ENCODE data around the gene SEPTIN1. TPM values are rescaled to one million over a fixed set of nuclear protein-coding genes. Genes with fewer than 3 reads are reported as not detected.
A peak's percentile ranks its signal among the peaks of the same experiment; 100 is the strongest.

SEPTIN1 gene
- total and polyA plus RNA-seq, 2 of the 13 experiments (the other 11 are each of a cell fraction or from before 2014, with no cell fraction given) = 0.18 to 0.67 TPM

GRCh38 chr16:30381291-30382041 lies 895 bp downstream of the SEPTIN1 start (continued):
- 0 out of 2 replicates have a peak, but pooled peaks have one; percentile 9 for TF ChIP-seq FOXP4 (CRISPR knock-in tag; IDR thresholded peaks at IDR 0.05)

- Histone ChIP-seq H3K79me2 (ENCODE audit: insufficient read depth, low read length) (peaks cover 2% of the 10 kb centered on the region), H3K9ac (ENCODE audit: insufficient read depth, low read depth, low read length) (no peak overlapping the region), H3K4me2 (ENCODE audit: low read depth, low read length) (peak overlapping the region; percentile 54), H2AFZ (ENCODE audit: low read length) (no peak overlapping the region), H3K9me3 (ENCODE audit: low read length) (no peaks in the 10 kb centered on the region), H3K4me3 (replicated peaks in 1 of 3; ENCODE audit: insufficient read depth in 1 of 3, low read depth in 2 of 3, low read length in 3 of 3) (0 out of 6 replicates have a peak overlapping the region, but pooled peaks of 1 of the 3 experiments have one; percentile 27), H3K4me1 (ENCODE audit: insufficient read depth, low read length) (peaks cover 52% of the 10 kb centered on the region), H3K27me3 (ENCODE audit: control insufficient read depth in 1 of 2, insufficient read depth in 2 of 2, low read length in 2 of 2) (no peaks in the 10 kb centered on the region), H3K27ac (ENCODE audit: extremely low read length, insufficient read depth, low read length) (no peak overlapping the region), H4K20me1 (ENCODE audit: insufficient read depth, low read length) (no peaks in the 10 kb centered on the region), H3K36me3 (replicated peaks in 1 of 2; ENCODE audit: control insufficient read depth in 1 of 2, insufficient read depth in 2 of 2, low read length in 2 of 2) (no peaks in the 10 kb centered on the region)
- DNase-seq (ENCODE audit: low spot score) (no peak), FAIRE-seq (no peak), ATAC-seq (no peak)
- BruUV-seq (replicated peaks) = no TSS peak
- 69% methylated on average over 5 of the region's 6 CpGs for WGBS (ENCODE audit: low lambda C conversion rate)
- CTCF ChIA-PET (ENCODE audit: low intra/inter-chr PET ratio, low total read pairs) = no interaction called here
- intact Hi-C loops (cut with micrococcal nuclease; ENCODE audit: unreplicated experiment) = no loop called here
- POLR2A ChIA-PET = interaction anchor here (1.4 to 2.9 kb wide), 3 partner anchors 10 to 26 kb away, joined by 5 to 14 read pairs (median 9); partner anchors contain the start of genes ZNF48 and ZNF771
- in situ Hi-C loops (cut with HindIII; ENCODE audit: extremely low pct_ligation_motif_present, low pct_unique_long_range_greater_than_20kb) = no loop called here
- TF ChIP-seq GATA4 (IDR thresholded peaks at IDR 0.05; ENCODE audit: borderline replicate concordance, low read depth) (no peak), PRPF4 (IDR thresholded peaks at IDR 0.05; ENCODE audit: low read depth, low read length, poor library complexity, severe bottlenecking) (no peak), JUNB (CRISPR knock-in tag; IDR thresholded peaks at IDR 0.05; ENCODE audit: borderline replicate concordance) (no peak), HCFC1 (IDR thresholded peaks at IDR 0.05; ENCODE audit: low read depth, low read length) (no peak), ZNF276 (CRISPR knock-in tag; IDR thresholded peaks at IDR 0.05; ENCODE audit: low read depth) (no peak), ZNF382 (CRISPR knock-in tag; IDR thresholded peaks at IDR 0.05; ENCODE audit: borderline replicate concordance) (no peak), STAG1 (CRISPR knock-in tag; IDR thresholded peaks at IDR 0.05) (no peak), FOXA1 (IDR thresholded peaks at IDR 0.05) (no peak), FOXA1 (CRISPR knock-in tag; IDR thresholded peaks at IDR 0.05) (0 out of 2 replicates have a peak, but pooled peaks have one; percentile 5), BCL3 (CRISPR knock-in tag; IDR thresholded peaks at IDR 0.05) (no peak), SAP130 (CRISPR knock-in tag; IDR thresholded peaks at IDR 0.05; ENCODE audit: low read depth) (0 out of 2 replicates have a peak, but pooled peaks have one; percentile 5), ATF6 (CRISPR knock-in tag; conservative IDR thresholded peaks at IDR 0.05) (no peak), KLF16 (CRISPR knock-in tag; IDR thresholded peaks at IDR 0.05) (no peak)
These were observed 1.6 kb downstream of the SEPTIN1 start for GRCh38 chr16:30380803-30381208.
